Gastrocnemius medialis (tissue), 4 donors: ENCODE data around the gene TBCD. TPM values are rescaled to one million over a fixed set of nuclear protein-coding genes. Genes with fewer than 3 reads are reported as not detected.
"Not testable (repeated sequence)": the region's sequence is repeated elsewhere in the genome, so short reads cannot be mapped to it uniquely, and the experiment has no call there.

Experiments
- ATAC-seq, 2 donors: fragments of 150-250 bp; one replicate each; pipeline ENCODE4 v1.9.1; 2016
- DNase-seq, 2 donors: peaks; one replicate each; pipeline ENCODE4 v3.0.0-alpha.2; 2019
- H3K27ac ChIP-seq, 4 donors: fragments of 200-600 bp; sonication (generic); 1 replicate in 1 of 4; 2 replicates in 3 of 4; pipeline ENCODE4 v1.5.1; 2016 to 2018; ENCODE audit warnings: mild to moderate bottlenecking in 2 of 4, moderate library complexity in 1 of 4
- H3K27me3 ChIP-seq, 3 donors: fragments of 200-600 bp; sonication (generic) in 2 of 3; 1 replicate in 1 of 3; 2 replicates in 2 of 3; pipeline versions ENCODE4 v1.5.1 to v1.6.0; 2016 to 2019; ENCODE audit warnings: mild to moderate bottlenecking in 1 of 3, moderate library complexity in 1 of 3
- H3K36me3 ChIP-seq, 2 donors: fragments of 200-600 bp; sonication (generic) in 1 of 2; one replicate each; pipeline ENCODE4 v1.5.1; 2017 to 2018
- H3K4me1 ChIP-seq, 2 donors: fragments of 200-600 bp; sonication (generic) in 1 of 2; one replicate each; pipeline ENCODE4 v1.5.1; 2016 to 2017; ENCODE audit warnings: mild to moderate bottlenecking in 2 of 2
- H3K4me3 ChIP-seq, 4 donors: fragments of 200-600 bp; sonication (generic) in 3 of 4; 1 replicate in 1 of 4; 2 replicates in 3 of 4; pipeline ENCODE4 v1.5.1; 2016 to 2019; ENCODE audit warnings: mild to moderate bottlenecking in 2 of 4
- H3K9me3 ChIP-seq, 3 donors: fragments of 200-600 bp; sonication (generic) in 2 of 3; 1 replicate in 1 of 3; 2 replicates in 2 of 3; pipeline ENCODE4 v1.5.1; 2016 to 2019
- CTCF ChIP-seq, 5 experiments: fragments of 450-650 bp in 3 of 5; fragments of 200-600 bp in 2 of 5; sonication (generic) in 2 of 5; IDR thresholded peaks in 4 of 5; conservative IDR thresholded peaks in 1 of 5; 1 replicate in 4 of 5; 2 replicates in 1 of 5; pipeline ENCODE4 v1.5.1; 2016 to 2019; ENCODE audit warnings: antibody characterized with exemption in 5 of 5, mild to moderate bottlenecking in 3 of 5, moderate library complexity in 3 of 5
- POLR2A ChIP-seq, 2 donors: fragments of 450-650 bp; IDR thresholded peaks; one replicate each; pipeline ENCODE4 v1.6.1; 2017; ENCODE audit warnings: antibody characterized with exemption in 2 of 2, mild to moderate bottlenecking in 2 of 2, moderate library complexity in 2 of 2
- in situ Hi-C, 4 donors: fragments of 200-750 bp; cut with MboI; loops; one replicate each; pipeline versions ENCODE4 v1.15.0 to v1.8.0; 2017; ENCODE audit warnings: low sequenced_read_pairs in 4 of 4
- intact Hi-C: fragments of 100-400 bp; cut with DNase I; formaldehyde crosslinking; loops from one replicate; pipeline ENCODE4 v1.15.1; 2023; ENCODE audit warnings: low total_unique reads
- total RNA-seq, 4 donors: library from RNA; depleted of rRNA; stranded (reverse); fragments of >200 nt; gene quantifications; one replicate each; pipeline versions ENCODE4 v1.1.0 to v1.2.3, GENCODE V29; 2016

The TBCD gene
- total RNA-seq, 4 donors from 2014 or later, result 18.0 to 50.4 (median 33.3) TPM

- peak in 1 of 2 donors; percentile 3 for ATAC-seq
- H3K27ac ChIP-seq, result peak overlapping the region in 2 of 4 donors; percentile 85 to 87
Measured at GRCh38 chr17:82780971-82781893, 29.4 kb downstream of the TBCD start.

GRCh38 chr17:82781894-82782274, 30.0 kb downstream of the TBCD start:
- peak overlapping the region in 2 of 4 donors; percentile 7 to 20 for H3K4me3 ChIP-seq
- TF ChIP-seq CTCF (IDR thresholded peaks at IDR 0.05 in 4 of 5, conservative IDR thresholded peaks at IDR 0.05 in 1 of 5) (peak; percentile 94 to 99 (median 98)), POLR2A (IDR thresholded peaks at IDR 0.05) (peak in 1 of 2 donors; percentile 41)
- intact Hi-C loops, result loop anchor here (1.0 to 10.0 kb wide), 3 partner anchors 131 to 273 kb away; no protein-coding TSS in a partner anchor
- peaks cover 16 to 19% of the 10 kb centered on the region in 2 donors for H3K4me1 ChIP-seq
- peak overlapping the region; percentile 81 to 87 (median 84) for H3K27ac ChIP-seq
- in situ Hi-C loops, result loop anchor here (5.0 to 10.0 kb wide), 2 partner anchors 133 to 135 kb away; no protein-coding TSS in a partner anchor
- DNase-seq (peak; percentile 61 to 86), ATAC-seq (peak; percentile 94 to 97)
- no peaks in the 10 kb centered on the region for H3K27me3 ChIP-seq
- peaks cover 0 to 7% of the 10 kb centered on the region in 2 donors for H3K36me3 ChIP-seq
- H3K9me3 ChIP-seq, result no peaks in the 10 kb centered on the region

More at GRCh38 chr17:82780971-82781893, 29.4 kb downstream of the TBCD start:
- peaks cover 0 to 7% of the 10 kb centered on the region in 2 donors for H3K36me3 ChIP-seq
- no peaks in the 10 kb centered on the region for H3K27me3 ChIP-seq
- DNase-seq, result no peak
- TF ChIP-seq POLR2A (IDR thresholded peaks at IDR 0.05), result no peak
- TF ChIP-seq CTCF (IDR thresholded peaks at IDR 0.05 in 4 of 5, conservative IDR thresholded peaks at IDR 0.05 in 1 of 5), result no peak
- H3K4me1 ChIP-seq, result peaks cover 12% of the 10 kb centered on the region in 2 donors
- H3K9me3 ChIP-seq, result no peaks in the 10 kb centered on the region
- in situ Hi-C loops (loop anchor here (5.0 to 10.0 kb wide), 2 partner anchors 134 to 136 kb away; no protein-coding TSS in a partner anchor), intact Hi-C loops (loop anchor here (10.0 kb wide), 1 partner anchor 274 kb away; no protein-coding TSS in a partner anchor)
- no peak overlapping the region for H3K4me3 ChIP-seq

- H3K4me1 ChIP-seq, result peaks cover 20 to 24% of the 10 kb centered on the region in 2 donors
- peaks cover 0 to 7% of the 10 kb centered on the region in 2 donors for H3K36me3 ChIP-seq
- peak overlapping the region; percentile 81 to 87 (median 84) for H3K27ac ChIP-seq
- no peak for TF ChIP-seq CTCF (IDR thresholded peaks at IDR 0.05 in 4 of 5, conservative IDR thresholded peaks at IDR 0.05 in 1 of 5)
- no peak for TF ChIP-seq POLR2A (IDR thresholded peaks at IDR 0.05)
- no peak for DNase-seq
- peak overlapping the region in 2 of 4 donors; percentile 7 to 20 for H3K4me3 ChIP-seq
- H3K9me3 ChIP-seq, result no peaks in the 10 kb centered on the region
- in situ Hi-C loops, result loop anchor here (5.0 to 10.0 kb wide), 2 partner anchors 132 to 135 kb away; no protein-coding TSS in a partner anchor
- no peak for ATAC-seq
- H3K27me3 ChIP-seq, result no peaks in the 10 kb centered on the region
- intact Hi-C loops, result loop anchor here (1.0 to 10.0 kb wide), 3 partner anchors 131 to 272 kb away; no protein-coding TSS in a partner anchor
Measured at GRCh38 chr17:82782657-82783207, 30.9 kb downstream of the TBCD start.

GRCh38 chr17:82783498-82783897, 31.6 kb downstream of the TBCD start:
- peak overlapping the region in 2 of 4 donors; percentile 85 to 87 for H3K27ac ChIP-seq
- H3K9me3 ChIP-seq, result no peaks in the 10 kb centered on the region
- DNase-seq (no peak), ATAC-seq (no peak)
- H3K4me1 ChIP-seq, result peaks cover 27 to 31% of the 10 kb centered on the region in 2 donors
- peaks cover 0 to 7% of the 10 kb centered on the region in 2 donors for H3K36me3 ChIP-seq
- no peak for TF ChIP-seq POLR2A (IDR thresholded peaks at IDR 0.05)
- no peak for TF ChIP-seq CTCF (IDR thresholded peaks at IDR 0.05 in 4 of 5, conservative IDR thresholded peaks at IDR 0.05 in 1 of 5)
- no peak overlapping the region for H3K4me3 ChIP-seq
- intact Hi-C loops, result loop anchor here (2.0 to 10.0 kb wide), 2 partner anchors 179 to 271 kb away; no protein-coding TSS in a partner anchor
- in situ Hi-C loops, result loop anchor here (5.0 to 10.0 kb wide), 2 partner anchors 131 to 134 kb away; no protein-coding TSS in a partner anchor
- no peaks in the 10 kb centered on the region for H3K27me3 ChIP-seq

- not testable (repeated sequence) for DNase-seq, H3K9me3 ChIP-seq, ATAC-seq, H3K4me3 ChIP-seq, H3K36me3 ChIP-seq, H3K27me3 ChIP-seq
- peak overlapping the region in 1 of 4 donors; percentile 90 for H3K27ac ChIP-seq
- intact Hi-C loops, result loop anchor here (10.0 kb wide), 1 partner anchor 269 kb away; no protein-coding TSS in a partner anchor
- peaks cover 31 to 37% of the 10 kb centered on the region in 2 donors for H3K4me1 ChIP-seq
- in situ Hi-C loops, result loop anchor here in 3 of 4 donors (10.0 kb wide), 1 partner anchor 129 kb away; no protein-coding TSS in a partner anchor
Measured at GRCh38 chr17:82785581-82785980, 33.7 kb downstream of the TBCD start.
